Endothelial cell of umbilical vein (primary cell): ENCODE results near the gene CYSLTR2. TPM values are rescaled to one million over a fixed set of nuclear protein-coding genes. Genes with fewer than 3 reads are reported as not detected.

Source experiments
- BruUV-seq: library from RNA; stranded (reverse); fragments of 400-500 nt; replicated peaks from 2 replicates; lab custom pipeline; 2021; lab: Mats Ljungman, UMichigan
- CTCF ChIA-PET: fragments of 300-600, 350-600 bp; sonication (Branson Sonifier 250); formaldehyde crosslinking; loops from one replicate; lab custom pipeline; 2021; ENCODE audit warnings: antibody characterized with exemption, inconsistent platforms; lab: Charles Lee
- POLR2A ChIA-PET: fragments of 300-600, 350-600 bp; sonication (Branson Sonifier 250); formaldehyde crosslinking; loops from one replicate; lab custom pipeline; 2021; ENCODE audit warnings: antibody characterized with exemption, inconsistent platforms; lab: Charles Lee
- DNase-seq: peaks from one replicate; pipeline ENCODE4 v3.0.0-alpha.2; 2011; ENCODE audit warnings: low read depth, low spot score
- FAIRE-seq: peaks from 2 replicates; lab custom pipeline; 2011; peaks lifted over from hg19 to GRCh38; lab: Jason Lieb, UNC
- H2AFZ ChIP-seq: 2 replicates; pipeline ENCODE4 v1.6.0; 2012; ENCODE audit warnings: low read depth, low read length, control low read depth, inconsistent platforms
- H3K27ac ChIP-seq: 2 replicates; pipeline ENCODE4 v1.5.1; 2011; ENCODE audit warnings: low read depth, mild to moderate bottlenecking, control low read depth, low read length, moderate library complexity; ENCODE audit not compliant: insufficient read depth
- H3K27me3 ChIP-seq, 2 experiments: 2 replicates each; pipeline versions ENCODE4 v1.6.0 to v1.6.1; 2011; ENCODE audit warnings: low read length in 2 of 2, mixed read lengths in 1 of 2; ENCODE audit not compliant: control insufficient read depth in 2 of 2, insufficient read depth in 2 of 2
- H3K36me3 ChIP-seq, 2 experiments: 2 replicates in 1 of 2; 3 replicates in 1 of 2; pipeline ENCODE4 v1.5.1; 2011; ENCODE audit warnings: low read length in 2 of 2, mild to moderate bottlenecking in 1 of 2, moderate library complexity in 1 of 2; ENCODE audit not compliant: control insufficient read depth in 2 of 2, insufficient read depth in 2 of 2; ENCODE audit errors: extremely low read depth in 1 of 2
- H3K4me1 ChIP-seq: 3 replicates; pipeline ENCODE4 v1.5.1; 2011; ENCODE audit warnings: mild to moderate bottlenecking, low read length; ENCODE audit not compliant: control insufficient read depth, insufficient read depth; ENCODE audit errors: extremely low read depth
- H3K4me2 ChIP-seq: 2 replicates; pipeline ENCODE4 v1.6.1; 2011; ENCODE audit warnings: low read length, control low read depth, mixed read lengths; ENCODE audit not compliant: insufficient read depth
- H3K4me3 ChIP-seq, 3 experiments: fragments of 200-600 bp in 1 of 3; sonication (generic), shearing (Covaris generic) in 1 of 3; replicated peaks in 1 of 3; 2 replicates each; pipeline ENCODE4 v1.5.1; 2011 to 2016; ENCODE audit warnings: control low read depth in 3 of 3, low read length in 3 of 3, mild to moderate bottlenecking in 2 of 3, inconsistent platforms in 1 of 3, low read depth in 1 of 3, moderate library complexity in 1 of 3; ENCODE audit not compliant: insufficient read depth in 1 of 3
- H3K79me2 ChIP-seq: 2 replicates; pipeline ENCODE4 v1.6.0; 2012; ENCODE audit warnings: low read length, inconsistent platforms; ENCODE audit not compliant: control insufficient read depth, insufficient read depth
- H3K9ac ChIP-seq: replicated peaks from 2 replicates; pipeline ENCODE3; 2011; ENCODE audit warnings: low read length, control low read depth; ENCODE audit not compliant: insufficient read depth; ENCODE audit errors: extremely low read depth
- H3K9me1 ChIP-seq: replicated peaks from 3 replicates; pipeline ENCODE4 v1.6.0; 2011; ENCODE audit warnings: mild to moderate bottlenecking, low read length; ENCODE audit not compliant: control insufficient read depth, insufficient read depth; ENCODE audit errors: extremely low read depth
- H3K9me3 ChIP-seq: replicated peaks from 2 replicates; pipeline ENCODE4 v1.5.1; 2012; ENCODE audit warnings: low read length, inconsistent platforms; ENCODE audit not compliant: control insufficient read depth, insufficient read depth
- H4K20me1 ChIP-seq: replicated peaks from 2 replicates; pipeline ENCODE3; 2011; ENCODE audit warnings: mild to moderate bottlenecking, low read length; ENCODE audit not compliant: control insufficient read depth, insufficient read depth; ENCODE audit errors: extremely low read depth
- CTCF ChIP-seq, 2 donors: IDR thresholded peaks; 1 replicate in 1 of 2; 2 replicates in 1 of 2; pipeline ENCODE4 v1.5.1; 2011; ENCODE audit warnings: low read length in 2 of 2, mild to moderate bottlenecking in 2 of 2, moderate library complexity in 2 of 2, control low read depth in 1 of 2, inconsistent platforms in 1 of 2, low read depth in 1 of 2; ENCODE audit not compliant: insufficient read depth in 1 of 2; ENCODE audit errors: extremely low read depth in 1 of 2
- EZH2 ChIP-seq: IDR thresholded peaks from 2 replicates; pipeline ENCODE4 v1.6.1; 2012; ENCODE audit warnings: borderline replicate concordance, low read depth, mild to moderate bottlenecking, moderate library complexity, low read length, inconsistent platforms; ENCODE audit not compliant: severe bottlenecking
- FOS ChIP-seq: IDR thresholded peaks from 2 replicates; pipeline ENCODE4 v1.6.1; 2011; ENCODE audit warnings: mild to moderate bottlenecking, low read length, moderate library complexity, borderline replicate concordance; ENCODE audit not compliant: insufficient read depth
- GATA2 ChIP-seq: IDR thresholded peaks from 2 replicates; pipeline ENCODE4 v1.7.0; 2011; ENCODE audit warnings: low read depth, mild to moderate bottlenecking, moderate library complexity, mixed read lengths, low read length; ENCODE audit not compliant: insufficient read length, insufficient read depth
- JUN ChIP-seq: IDR thresholded peaks from 2 replicates; pipeline ENCODE4 v1.6.1; 2011; ENCODE audit warnings: borderline replicate concordance, low read depth; ENCODE audit not compliant: insufficient read length, insufficient read depth
- MYC ChIP-seq: IDR thresholded peaks from one replicate; pipeline ENCODE4 v1.6.1; 2011; ENCODE audit warnings: mild to moderate bottlenecking, low read depth, low read length
- POLR2A ChIP-seq: IDR thresholded peaks from 2 replicates; pipeline ENCODE4 v1.6.1; 2012; ENCODE audit warnings: low read depth, mild to moderate bottlenecking, control low read depth, low read length
- POLR2AphosphoS5 ChIP-seq: IDR thresholded peaks from 2 replicates; pipeline ENCODE4 v1.6.1; 2012; ENCODE audit warnings: low read depth, mild to moderate bottlenecking, control low read depth, low read length, moderate library complexity; ENCODE audit not compliant: insufficient read depth
- dilution Hi-C: fragments of 300-500 bp; cut with MboI; formaldehyde crosslinking; loops from one replicate; pipeline ENCODE4 v1.15.0; 2019; ENCODE audit warnings: low sequenced_read_pairs; ENCODE audit not compliant: extremely low pct_ligation_motif_present
- intact Hi-C: fragments of 100-400 bp; cut with micrococcal nuclease; formaldehyde crosslinking; loops from one replicate; pipeline ENCODE4 v1.10.0; 2022
- polyA plus RNA-seq, 4 experiments: library from polyadenylated mRNA; depleted of rRNA in 3 of 4; stranded (reverse) in 3 of 4; unstranded in 1 of 4; fragments of >200 nt; gene quantifications; 2 replicates each; pipeline versions ENCODE4 v1.2.1 to v1.2.3, GENCODE V29; 2011 to 2012; ENCODE audit warnings: missing spikeins in 1 of 4
- total RNA-seq: library from RNA; stranded (reverse); gene quantifications from 2 replicates; pipeline ENCODE4 v1.2.3, GENCODE V29; 2021
- TF ChIP-seq, protein P1 (sequence below): IDR thresholded peaks from 2 replicates; pipeline ENCODE4 v1.6.1; 2011; ENCODE audit not compliant: insufficient read depth, insufficient read length

The CYSLTR2 gene
- total and polyA plus RNA-seq, 2 donors (not counting 3 experiments of a cell fraction or from before 2014, with no cell fraction given) = 0.10 to 0.31 TPM

DNA sequence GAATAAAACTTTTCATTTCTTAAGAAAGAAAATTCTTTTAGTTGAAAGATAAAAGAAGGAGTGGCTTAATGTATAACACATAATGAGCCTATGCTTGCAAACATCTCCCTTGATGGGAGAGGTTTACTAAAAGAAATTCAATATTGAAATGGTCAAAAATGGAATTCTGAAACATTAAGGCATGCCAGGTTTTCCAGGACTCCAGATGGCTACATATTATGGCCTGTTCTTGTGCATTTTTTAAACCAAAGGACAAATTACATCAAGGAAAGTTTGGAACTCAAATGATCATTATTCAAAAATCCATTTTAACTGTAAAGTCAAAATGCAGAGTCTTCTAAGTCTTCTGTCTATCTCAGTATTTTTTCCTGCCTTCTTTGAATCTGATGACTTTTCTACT, 19.1 kb upstream of the CYSLTR2 start:
- no peak overlapping the region for H3K9ac ChIP-seq
- TF ChIP-seq POLR2AphosphoS5 (no peak), POLR2A (no peak), FOS (no peak), CTCF (IDR thresholded peaks at IDR 0.05; ENCODE audit: extremely low read depth in 1 of 2, insufficient read depth in 1 of 2, low read depth in 1 of 2, low read length in 2 of 2) (no peak), MYC (no peak), GATA2 (no peak), EZH2 (no peak), JUN (no peak)
- TF ChIP-seq, protein P1, sequence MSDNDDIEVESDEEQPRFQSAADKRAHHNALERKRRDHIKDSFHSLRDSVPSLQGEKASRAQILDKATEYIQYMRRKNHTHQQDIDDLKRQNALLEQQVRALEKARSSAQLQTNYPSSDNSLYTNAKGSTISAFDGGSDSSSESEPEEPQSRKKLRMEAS = no peak
- H2AFZ ChIP-seq = no peak overlapping the region
- no peaks in the 10 kb centered on the region for H3K4me1 ChIP-seq
- dilution Hi-C loops = no loop called here
- CTCF ChIA-PET = interaction anchor here (1.0 to 1.6 kb wide), 2 partner anchors 10 to 134 kb away, joined by 3 read pairs; no protein-coding TSS in a partner anchor
- no peak overlapping the region for H3K27ac ChIP-seq
- BruUV-seq = no TSS peak
- DNase-seq (no peak), FAIRE-seq (no peak)
- intact Hi-C loops = no loop called here
- peaks cover 0 to 6% of the 10 kb centered on the region in 2 experiments for H3K27me3 ChIP-seq
- no peaks in the 10 kb centered on the region for H3K9me3 ChIP-seq
- H3K36me3 ChIP-seq = no peaks in the 10 kb centered on the region
- H3K9me1 ChIP-seq = no peaks in the 10 kb centered on the region
- no peak overlapping the region for H3K4me2 ChIP-seq
- no peaks in the 10 kb centered on the region for H4K20me1 ChIP-seq
- POLR2A ChIA-PET = no interaction called here
- no peak overlapping the region for H3K4me3 ChIP-seq
- H3K79me2 ChIP-seq = no peaks in the 10 kb centered on the region
